ENCODE measurements around the gene C1QC. TPM values are rescaled to one million over a fixed set of nuclear protein-coding genes. Genes with fewer than 3 reads are reported as not detected.

C1QC gene
- not detected in 2 replicates for total RNA-seq (2021)
- long read RNA-seq, result 0 reads

DNA sequence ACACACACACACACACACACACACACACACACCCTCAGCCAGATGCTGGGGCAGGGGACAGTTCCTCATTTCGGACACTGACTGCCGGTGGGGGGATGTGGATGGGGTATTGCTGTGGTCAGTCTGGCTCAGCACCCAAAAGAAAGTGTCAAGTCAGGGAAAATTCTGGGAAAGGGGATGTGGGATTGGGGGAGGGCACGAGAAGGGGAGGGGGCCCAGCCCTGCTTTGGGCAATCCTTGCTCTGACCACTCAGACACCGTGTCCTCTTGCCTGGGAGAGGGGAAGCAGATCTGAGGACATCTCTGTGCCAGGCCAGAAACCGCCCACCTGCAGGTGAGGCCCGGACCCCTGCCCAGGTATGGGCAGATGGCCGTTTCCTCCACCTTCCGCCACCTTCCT, at the start of gene C1QC:
Gene C1QC (plus strand): TSS at position 253 of the 400 bp plus-strand sequence. CDS start 391 bp downstream, outside the sequence.
- no peak within 1 kb of the TSS for H3K14ac ChIP-seq (ENCODE audit: insufficient read depth, low read length)
- TF ChIP-seq, protein P1, sequence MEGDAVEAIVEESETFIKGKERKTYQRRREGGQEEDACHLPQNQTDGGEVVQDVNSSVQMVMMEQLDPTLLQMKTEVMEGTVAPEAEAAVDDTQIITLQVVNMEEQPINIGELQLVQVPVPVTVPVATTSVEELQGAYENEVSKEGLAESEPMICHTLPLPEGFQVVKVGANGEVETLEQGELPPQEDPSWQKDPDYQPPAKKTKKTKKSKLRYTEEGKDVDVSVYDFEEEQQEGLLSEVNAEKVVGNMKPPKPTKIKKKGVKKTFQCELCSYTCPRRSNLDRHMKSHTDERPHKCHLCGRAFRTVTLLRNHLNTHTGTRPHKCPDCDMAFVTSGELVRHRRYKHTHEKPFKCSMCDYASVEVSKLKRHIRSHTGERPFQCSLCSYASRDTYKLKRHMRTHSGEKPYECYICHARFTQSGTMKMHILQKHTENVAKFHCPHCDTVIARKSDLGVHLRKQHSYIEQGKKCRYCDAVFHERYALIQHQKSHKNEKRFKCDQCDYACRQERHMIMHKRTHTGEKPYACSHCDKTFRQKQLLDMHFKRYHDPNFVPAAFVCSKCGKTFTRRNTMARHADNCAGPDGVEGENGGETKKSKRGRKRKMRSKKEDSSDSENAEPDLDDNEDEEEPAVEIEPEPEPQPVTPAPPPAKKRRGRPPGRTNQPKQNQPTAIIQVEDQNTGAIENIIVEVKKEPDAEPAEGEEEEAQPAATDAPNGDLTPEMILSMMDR (conservative IDR thresholded peaks at IDR 0.05), result no peak
- H2BK5ac ChIP-seq (ENCODE audit: insufficient read length, low read length), result no peak within 1 kb of the TSS
- H3K79me2 ChIP-seq (ENCODE audit: insufficient read depth, low read length), result no peaks in the 10 kb centered on the region
- H3K36me3 Mint-ChIP-seq (ENCODE audit: insufficient read depth in 1 of 3, low read depth in 3 of 3), result no peaks in the 10 kb centered on the region
- H4K20me1 ChIP-seq (ENCODE audit: control insufficient read depth, insufficient read depth, insufficient read length), result no peaks in the 10 kb centered on the region
- H3K23me2 ChIP-seq (ENCODE audit: insufficient read length, low read depth, low read length, poor library complexity, severe bottlenecking), result no peaks in the 10 kb centered on the region
- H3K27me3 ChIP-seq (ENCODE audit: insufficient read depth, low read length), result no peaks in the 10 kb centered on the region
- H3K9ac ChIP-seq (ENCODE audit: extremely low read depth, insufficient read length, low read length), result no peak within 1 kb of the TSS
- H3K9me3 ChIP-seq (ENCODE audit: control insufficient read depth, low read depth, low read length), result no peaks in the 10 kb centered on the region
- H2BK120ac ChIP-seq (ENCODE audit: low read depth, low read length, poor library complexity, severe bottlenecking), result no peak within 1 kb of the TSS
- H3K4me1 Mint-ChIP-seq, result peaks cover 6% of the 10 kb centered on the region in 2 experiments
- H2AK5ac ChIP-seq (ENCODE audit: insufficient read length, low read length), result no peak within 1 kb of the TSS
- H3K23ac ChIP-seq (ENCODE audit: insufficient read length, low read depth, low read length), result no peak within 1 kb of the TSS
- no peak within 1 kb of the TSS for H4K91ac ChIP-seq (ENCODE audit: insufficient read length, low read depth, low read length)
- H3K79me1 ChIP-seq (ENCODE audit: insufficient read depth, low read depth, low read length, poor library complexity, severe bottlenecking), result no peaks in the 10 kb centered on the region
- no peak within 1 kb of the TSS for H2BK15ac ChIP-seq (ENCODE audit: low read depth, low read length)
- H3K4me3 Mint-ChIP-seq, result no peak within 1 kb of the TSS
- no peak within 1 kb of the TSS for H3K56ac ChIP-seq (ENCODE audit: insufficient read length, low read depth, low read length)
- H3K4me2 ChIP-seq (ENCODE audit: insufficient read depth, insufficient read length, low read length), result no peak within 1 kb of the TSS
- H3T11ph ChIP-seq (ENCODE audit: low read length), result no peak within 1 kb of the TSS
- H3K4me1 ChIP-seq (ENCODE audit: insufficient read depth, low read length), result no peaks in the 10 kb centered on the region
- no peak within 1 kb of the TSS for H3K18ac ChIP-seq (ENCODE audit: insufficient read length, low read depth, low read length)
- no peak within 1 kb of the TSS for H2BK20ac ChIP-seq (ENCODE audit: low read depth, low read length, poor library complexity, severe bottlenecking)
- H3K9me3 Mint-ChIP-seq, result no peaks in the 10 kb centered on the region
- DNase-seq, result no peak
- H3K27me3 Mint-ChIP-seq (ENCODE audit: low read depth), result peaks cover 14% of the 10 kb centered on the region
- no peak within 1 kb of the TSS for H3K4ac ChIP-seq (ENCODE audit: low read depth, low read length)
- H3K27ac Mint-ChIP-seq, result peak within 1 kb of the TSS in 1 of 3 experiments; percentile 74; a peak in 1 of 7 replicates
- H2BK12ac ChIP-seq (ENCODE audit: insufficient read length, low read depth, low read length), result no peak within 1 kb of the TSS
- H3K27ac ChIP-seq (ENCODE audit: insufficient read length, low read depth, low read length), result no peak within 1 kb of the TSS
- H4K8ac ChIP-seq (replicated peaks; ENCODE audit: insufficient read length, low read depth, low read length), result peak within 1 kb of the TSS; percentile 51
- WGBS (ENCODE audit: extremely low coverage, insufficient read length, low lambda C conversion rate), result no CpG with 5 or more reads among the region's 8 CpGs
- H2AFZ ChIP-seq (ENCODE audit: low read length), result no peak within 1 kb of the TSS
- no peak within 1 kb of the TSS for H4K5ac ChIP-seq (ENCODE audit: insufficient read length, low read depth, low read length)

Measured in H9 (cell line).